HEK293T (cell line): ENCODE measurements around the gene IBA57.

Experiments used
- FOXA1 ChIP-seq: fragments of 450-650 bp; IDR thresholded peaks from 2 replicates; pipeline ENCODE4 v1.6.1; 2016; ENCODE audit warnings: mild to moderate bottlenecking
- LEF1 ChIP-seq: fragments of 450-650 bp; IDR thresholded peaks from 2 replicates; pipeline ENCODE4 v1.6.1; 2017; ENCODE audit warnings: mild to moderate bottlenecking, borderline replicate concordance
- TARDBP ChIP-seq: fragments of 450-650 bp; IDR thresholded peaks from 2 replicates; pipeline ENCODE4 v1.6.1; 2016

- TF ChIP-seq FOXA1: no peak
- TF ChIP-seq TARDBP: no peak
- TF ChIP-seq LEF1: no peak
These were observed 15.0 kb upstream of the IBA57 start for GRCh38 chr1:228150461-228151179.
